Globus pallidus (tissue), 1 donor: Measurements from ENCODE around the gene FAF1.
"Not testable (repeated sequence)": the region's sequence is repeated elsewhere in the genome, so short reads cannot be mapped to it uniquely, and the experiment has no call there.

Source experiments
- DNase-seq: peaks from one replicate; pipeline ENCODE4 v3.0.0-alpha.2; 2015; ENCODE audit warnings: low spot score

FAF1 gene

DNA sequence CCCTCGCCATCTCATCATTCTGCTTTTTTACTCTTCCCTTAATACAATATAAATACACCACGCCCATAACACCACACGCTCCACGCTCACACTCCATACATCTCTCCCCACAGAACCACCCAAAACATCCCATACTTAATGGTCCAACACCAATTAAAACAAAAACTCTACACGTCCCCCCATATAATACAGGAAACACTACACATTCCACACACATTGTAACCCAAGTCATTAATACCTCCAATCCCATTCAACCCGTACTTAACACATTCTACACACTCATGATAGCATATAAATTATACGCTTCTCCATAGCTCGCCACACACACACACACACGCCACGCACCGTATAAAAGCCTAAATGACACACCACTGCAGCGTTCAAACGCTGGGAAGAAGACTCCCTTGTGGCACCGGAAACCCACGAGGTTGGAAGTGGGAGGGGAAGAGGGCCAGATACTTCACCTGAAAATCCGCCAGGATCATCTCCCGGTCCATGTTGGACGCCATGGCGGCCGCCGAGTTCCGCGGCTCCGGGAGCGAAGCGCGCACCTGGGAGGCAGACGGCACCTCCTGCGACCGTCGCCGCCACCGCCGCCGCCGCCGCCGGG lies 659 bp downstream of the FAF1 start:
- DNase-seq = no peak

DNA sequence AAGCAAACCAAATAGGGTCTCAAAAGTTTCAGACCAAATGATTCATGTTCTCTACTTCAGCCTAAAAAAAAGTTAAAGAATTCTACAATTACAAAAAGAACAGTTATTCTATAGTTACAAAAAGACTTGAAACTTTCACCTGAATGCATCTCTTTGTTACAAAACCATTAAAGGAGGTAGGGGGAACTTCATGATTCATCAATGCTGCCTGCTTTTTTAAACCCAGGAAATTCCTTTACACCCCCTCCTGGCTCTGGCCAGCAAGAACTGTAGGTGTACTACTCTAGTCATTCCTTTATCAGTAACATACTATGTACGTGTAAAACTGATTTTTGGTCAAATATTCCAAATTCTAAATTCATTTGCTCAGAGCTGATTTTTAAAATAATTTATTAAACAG lies 5.0 kb downstream of the FAF1 start:
- DNase-seq = no peak

DNA sequence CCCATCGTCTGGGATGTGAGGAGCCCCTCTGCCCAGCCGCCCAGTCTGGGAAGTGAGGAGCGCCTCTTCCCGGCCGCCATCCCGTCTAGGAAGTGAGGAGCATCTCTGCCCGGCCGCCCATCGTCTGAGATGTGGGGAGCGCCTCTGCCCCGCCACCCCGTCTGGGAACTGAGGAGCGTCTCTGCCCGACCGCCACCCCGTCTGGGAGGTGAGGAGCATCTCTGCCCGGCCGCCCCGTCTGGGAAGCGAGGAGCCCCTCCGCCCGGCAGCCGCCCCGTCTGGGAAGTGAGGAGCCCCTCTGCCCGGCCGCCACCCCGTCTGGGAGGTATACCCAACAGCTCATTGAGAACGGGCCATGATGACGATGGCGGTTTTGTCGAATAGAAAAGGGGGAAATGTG lies 7.5 kb downstream of the FAF1 start:
- DNase-seq = not testable (repeated sequence)

DNA sequence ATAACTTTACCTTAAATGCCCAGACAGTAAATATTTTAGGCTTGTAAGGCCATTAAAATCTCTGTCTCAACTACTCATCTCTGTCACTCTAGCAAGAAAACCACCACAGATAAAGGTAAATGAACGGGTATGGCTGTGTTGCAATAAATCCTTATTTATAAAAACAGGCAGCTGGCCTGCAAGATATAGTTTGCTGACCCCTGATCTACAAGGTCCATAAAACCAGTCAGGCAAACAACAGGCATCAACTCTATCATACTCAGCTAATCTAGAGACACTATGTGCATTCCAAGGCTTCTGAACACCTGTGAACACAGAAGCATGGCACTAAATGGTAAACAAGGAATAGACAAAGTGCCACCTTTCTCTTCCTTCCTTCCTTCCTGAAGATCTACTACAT lies 9.7 kb downstream of the FAF1 start:
- no peak for DNase-seq

DNA sequence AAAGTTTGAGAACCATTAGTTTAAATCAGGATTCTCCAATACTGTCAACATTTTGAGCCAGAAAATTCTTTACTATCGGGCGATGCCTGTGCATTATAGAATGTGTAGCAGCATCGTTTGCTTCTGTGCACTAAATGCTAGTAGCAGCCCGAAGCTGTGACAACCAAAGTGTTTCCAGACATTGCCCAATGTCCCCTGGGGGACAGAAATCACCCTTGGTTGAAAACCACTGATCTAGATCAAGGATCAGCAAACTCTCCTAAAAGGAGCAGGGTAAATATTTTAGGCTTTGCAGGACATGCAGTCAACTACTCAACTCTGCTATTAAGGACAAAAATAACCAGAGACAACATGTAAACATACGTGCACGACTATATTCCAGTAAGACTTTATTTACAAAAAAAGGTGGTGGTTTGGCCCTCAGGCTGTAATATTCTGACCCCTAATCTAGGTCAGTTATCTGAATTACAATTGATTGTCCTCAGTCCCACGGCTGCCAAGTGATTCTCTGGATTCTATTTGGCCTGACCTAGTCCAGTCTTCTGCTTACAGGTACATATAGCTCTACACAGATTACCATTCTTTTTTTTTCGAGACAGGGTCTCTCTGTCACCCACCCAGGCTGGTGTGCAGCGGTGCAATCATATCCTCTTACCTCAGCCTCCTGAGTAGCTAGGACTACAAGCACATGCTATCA lies 10.6 kb downstream of the FAF1 start:
- no peak for DNase-seq

DNA sequence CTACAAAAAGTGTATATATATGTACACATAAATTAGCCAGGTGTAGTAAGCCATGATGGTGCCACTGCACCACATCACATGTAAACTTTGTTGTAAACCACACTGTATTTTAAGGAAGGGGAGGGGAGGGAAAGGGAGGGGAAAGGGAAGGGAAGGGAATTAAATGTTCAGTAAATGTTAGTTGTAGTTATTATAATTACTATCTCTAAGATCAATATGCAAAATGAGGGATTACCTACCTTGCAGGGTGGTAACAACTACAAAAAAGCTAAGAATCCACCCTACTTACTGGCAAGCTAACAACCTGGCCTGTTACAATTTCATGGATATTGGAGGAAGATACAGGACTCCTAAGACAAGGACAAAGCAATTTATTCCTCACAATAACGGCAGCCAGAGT lies 17.7 kb downstream of the FAF1 start:
- DNase-seq = no peak

DNA sequence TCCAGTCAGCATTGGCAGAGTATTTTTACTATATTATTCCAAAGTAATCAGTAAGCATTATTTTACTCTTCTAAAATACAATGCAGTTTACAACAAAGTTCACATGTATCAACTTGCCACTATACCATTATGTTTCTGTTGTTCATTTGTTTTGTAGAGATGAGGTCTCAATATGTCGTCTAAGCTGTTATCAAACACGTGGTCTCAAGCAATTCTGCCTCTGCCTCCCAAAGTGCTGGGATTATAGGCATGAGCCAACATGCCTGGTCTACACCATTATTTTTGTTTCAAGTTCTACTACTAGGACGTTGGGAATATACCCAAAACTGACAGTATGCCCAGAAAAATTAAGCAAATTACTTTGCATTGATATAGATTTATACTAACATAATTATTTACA lies 19.8 kb downstream of the FAF1 start:
- DNase-seq = no peak

DNA sequence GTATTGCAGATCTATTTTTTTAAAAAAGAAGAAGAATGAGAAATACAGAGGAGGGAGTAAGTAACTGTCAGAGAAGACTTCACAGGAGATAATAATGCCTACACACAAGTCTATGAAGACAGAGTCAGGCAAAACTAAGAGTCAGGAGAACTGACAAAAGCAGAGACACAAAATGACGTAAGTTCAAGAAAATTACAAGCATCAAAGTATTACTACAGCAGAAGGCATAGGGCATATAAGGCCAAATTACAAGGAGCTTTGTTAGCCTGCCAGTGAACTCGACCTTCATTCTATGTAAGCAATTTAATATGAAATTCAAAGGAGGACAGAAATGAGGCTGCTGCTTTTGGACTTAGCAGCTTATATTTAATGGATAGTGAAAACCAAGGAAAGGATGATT lies 23.7 kb downstream of the FAF1 start:
- no peak for DNase-seq

DNA sequence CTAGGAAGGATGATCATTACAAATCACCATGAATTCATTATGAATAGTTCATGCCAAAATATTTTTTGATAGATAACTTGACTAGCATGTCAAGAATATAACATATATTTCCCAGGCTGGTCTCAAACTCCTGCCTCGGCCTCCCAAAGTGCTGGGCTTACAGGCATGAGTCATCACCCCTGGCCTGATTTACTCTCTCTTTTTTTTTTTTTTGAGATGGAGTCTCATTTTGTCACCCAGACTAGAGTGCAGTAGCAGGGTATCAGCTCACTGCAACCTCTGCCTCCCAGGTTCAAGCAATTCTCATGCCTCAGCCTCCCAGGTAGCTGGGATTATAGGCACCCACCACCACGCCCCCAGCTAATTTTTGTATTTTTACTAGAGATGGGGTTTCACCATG lies 24.8 kb downstream of the FAF1 start:
- DNase-seq = not testable (repeated sequence)

DNA sequence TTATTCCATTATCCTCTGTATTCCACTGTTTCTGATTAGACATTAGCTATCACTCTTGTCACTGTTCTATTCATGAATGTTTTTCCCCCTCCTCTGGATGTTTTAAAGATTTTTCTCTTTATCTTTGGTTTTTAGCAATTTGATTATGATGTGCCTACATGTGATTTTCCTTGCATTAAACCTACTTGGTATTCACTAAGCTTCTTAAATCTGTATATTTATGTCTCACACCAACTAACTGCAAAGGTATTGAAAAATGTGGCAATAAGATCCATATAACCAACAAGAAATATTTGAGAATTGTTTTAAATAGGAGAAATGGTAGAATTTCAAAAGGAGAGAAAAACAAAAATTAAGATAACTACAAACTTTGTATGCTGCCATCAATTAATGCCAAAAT lies 25.2 kb downstream of the FAF1 start:
- DNase-seq = no peak

DNA sequence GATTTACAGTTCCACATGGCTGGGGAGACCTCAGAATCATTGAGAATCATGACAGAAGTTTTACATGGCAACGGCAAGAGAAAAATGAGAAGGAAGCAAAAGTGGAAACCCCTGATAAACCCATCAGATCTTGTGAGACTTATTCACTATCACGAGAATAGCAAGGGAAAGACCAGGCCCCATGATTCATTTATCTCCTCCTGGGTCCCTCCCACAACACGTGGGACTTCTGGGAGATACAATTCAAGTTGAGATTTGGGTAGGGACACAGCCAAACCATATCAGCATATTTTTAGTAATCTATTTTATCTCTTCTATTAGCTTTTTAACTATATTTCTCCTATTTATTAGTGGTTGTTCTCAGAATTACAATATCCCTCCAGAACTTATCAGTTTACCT lies 26.3 kb downstream of the FAF1 start:
- not testable (repeated sequence) for DNase-seq

DNA sequence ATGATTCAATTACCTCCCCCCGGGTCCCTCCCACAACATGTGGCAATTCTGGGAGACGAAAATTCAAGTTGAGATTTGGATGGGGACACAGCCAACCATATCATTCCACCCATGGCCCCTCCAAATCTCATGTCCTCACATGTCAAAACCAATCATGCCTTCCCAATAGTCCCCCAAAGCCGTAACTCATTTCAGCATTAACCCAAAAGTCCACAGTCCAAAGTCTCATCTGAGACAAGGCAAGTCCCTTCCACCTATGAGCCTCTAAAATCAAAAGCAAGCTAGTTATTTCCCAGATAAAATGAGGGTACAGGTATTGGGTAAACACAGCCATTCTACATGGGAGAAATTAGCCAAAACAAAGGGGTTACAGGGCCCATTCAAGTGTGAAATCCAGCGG lies 28.0 kb downstream of the FAF1 start:
- not testable (repeated sequence) for DNase-seq

DNA sequence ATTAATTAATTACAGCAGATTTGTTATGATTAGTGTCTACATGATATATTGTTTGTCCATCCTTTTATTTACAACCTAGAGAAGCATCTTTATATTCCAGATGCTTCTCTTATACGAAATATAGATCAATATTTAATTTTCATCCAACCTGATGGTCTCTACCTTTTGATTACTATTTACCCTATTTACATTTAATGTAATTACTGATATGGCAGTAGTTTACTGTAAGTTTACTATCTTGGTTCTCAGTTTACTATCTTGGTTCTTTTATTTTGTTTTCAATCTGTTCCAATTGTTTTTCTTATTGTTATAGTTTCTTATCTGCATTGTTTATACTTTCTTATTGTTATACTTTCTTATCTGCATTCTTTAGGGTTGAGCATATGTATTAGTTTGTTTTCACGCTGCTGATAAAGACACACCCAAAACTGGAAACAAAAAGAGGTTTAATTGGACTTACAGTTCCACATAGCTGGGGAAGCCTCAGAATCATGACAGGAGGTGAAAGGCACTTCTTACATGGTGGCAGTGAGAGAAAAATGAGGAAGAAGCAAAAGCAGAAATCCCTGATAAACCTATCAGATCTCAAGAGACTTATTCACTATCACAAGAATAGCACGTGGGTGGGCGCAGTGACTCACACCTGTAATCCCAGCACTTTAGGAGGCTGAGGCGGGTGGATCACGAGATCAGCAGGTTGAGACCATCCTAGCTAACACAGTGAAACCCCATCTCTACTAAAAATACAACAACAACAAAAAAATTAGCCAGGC lies 28.9 kb downstream of the FAF1 start:
- no peak for DNase-seq

DNA sequence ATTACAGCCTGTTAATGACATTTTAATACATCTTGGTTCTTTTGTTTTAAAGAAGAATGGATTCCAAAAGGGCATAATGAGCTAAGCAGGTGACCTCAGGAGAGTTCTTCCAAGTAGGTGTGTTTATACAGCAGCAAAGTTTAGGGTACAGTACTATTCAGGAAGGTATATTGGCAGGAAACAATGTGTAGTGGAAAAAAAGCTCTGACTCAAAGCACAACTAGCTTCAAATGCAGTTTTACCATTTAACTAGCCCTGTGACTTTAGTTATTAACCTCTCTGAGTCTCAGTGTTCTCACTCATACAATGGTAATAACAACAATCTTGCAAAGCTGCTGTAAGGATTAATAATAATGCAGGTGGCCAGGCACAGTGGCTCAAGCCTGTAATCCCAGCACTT lies 29.9 kb downstream of the FAF1 start:
- no peak for DNase-seq

DNA sequence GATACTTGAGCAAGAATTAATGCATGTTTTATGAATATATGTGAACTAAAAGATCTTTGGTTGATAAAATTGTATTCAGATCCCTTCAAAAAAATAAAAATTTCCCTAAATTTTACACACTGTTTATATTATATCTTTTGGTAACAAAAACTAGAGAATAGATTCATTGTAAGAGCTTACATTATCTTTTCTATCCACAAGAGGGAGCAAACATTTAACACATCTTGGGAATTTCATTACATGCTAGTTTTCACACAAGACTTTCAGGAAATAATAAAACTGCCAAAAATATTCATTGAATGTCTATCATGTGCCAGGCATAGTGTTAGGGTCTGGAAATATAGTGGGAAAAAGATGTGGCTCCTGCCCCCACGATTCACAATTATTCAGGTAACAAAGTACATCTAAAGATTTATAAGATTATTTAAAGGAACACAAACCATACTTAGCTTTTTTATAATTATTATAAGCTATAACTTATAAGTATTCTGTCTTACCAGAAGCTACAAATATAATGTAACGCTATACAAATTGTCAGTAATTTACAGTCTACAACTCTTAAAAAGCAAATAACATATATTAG lies 30.6 kb downstream of the FAF1 start:
- DNase-seq = peak; percentile 50

DNA sequence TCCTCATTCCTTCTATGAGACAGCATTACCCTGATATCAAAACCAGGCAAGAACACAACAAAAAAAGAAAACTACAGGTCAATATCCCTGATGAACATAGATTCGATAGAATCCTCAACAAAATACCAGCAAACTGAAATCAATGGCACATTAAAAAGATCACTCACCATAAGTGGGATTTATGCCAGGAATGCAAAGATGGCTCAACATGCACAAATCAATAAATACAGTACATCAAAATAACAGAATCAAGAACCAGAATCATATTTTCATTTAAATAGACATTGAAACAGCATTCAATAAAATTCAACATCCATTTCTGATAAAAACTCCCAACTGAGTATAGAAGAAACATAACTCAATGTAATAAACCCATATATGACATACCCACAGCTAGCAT lies 36.5 kb downstream of the FAF1 start:
- DNase-seq = no peak

DNA sequence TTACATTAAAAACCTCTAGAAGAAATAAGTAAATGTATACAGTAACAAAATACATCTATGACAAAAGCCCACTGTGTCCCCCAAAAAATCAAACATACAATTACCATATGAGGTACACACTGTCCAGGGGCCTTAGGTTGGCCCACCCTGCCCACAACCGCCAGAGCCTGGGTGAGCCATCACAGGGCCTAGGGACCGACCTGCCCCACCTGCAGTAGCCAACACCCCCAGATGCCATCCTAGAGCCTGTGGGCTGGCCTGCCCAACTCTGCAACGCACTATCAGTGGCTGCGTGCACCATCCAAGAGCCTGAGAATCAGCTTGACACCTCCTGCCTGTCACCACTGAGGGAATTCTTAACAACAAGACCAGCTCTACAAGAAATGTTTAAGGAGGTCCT lies 39.0 kb downstream of the FAF1 start:
- no peak for DNase-seq

DNA sequence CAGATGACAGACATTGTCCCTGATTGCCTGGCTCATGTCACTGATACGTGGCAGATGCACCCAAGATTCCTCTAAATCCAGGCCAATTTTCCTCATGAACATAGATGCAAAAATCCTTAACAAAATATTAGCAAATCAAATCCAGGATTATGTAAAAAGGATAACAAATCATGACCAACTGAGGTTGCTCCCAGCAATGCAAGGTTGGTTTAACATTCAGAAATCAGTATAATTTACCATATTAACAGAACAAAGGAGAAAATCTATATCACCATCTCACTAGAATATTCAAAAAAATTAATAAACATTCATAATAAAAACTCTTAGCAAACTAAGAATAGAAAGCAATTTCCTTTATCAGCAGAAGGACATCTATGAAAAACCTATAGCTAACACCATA lies 39.7 kb downstream of the FAF1 start:
- no peak for DNase-seq

DNA sequence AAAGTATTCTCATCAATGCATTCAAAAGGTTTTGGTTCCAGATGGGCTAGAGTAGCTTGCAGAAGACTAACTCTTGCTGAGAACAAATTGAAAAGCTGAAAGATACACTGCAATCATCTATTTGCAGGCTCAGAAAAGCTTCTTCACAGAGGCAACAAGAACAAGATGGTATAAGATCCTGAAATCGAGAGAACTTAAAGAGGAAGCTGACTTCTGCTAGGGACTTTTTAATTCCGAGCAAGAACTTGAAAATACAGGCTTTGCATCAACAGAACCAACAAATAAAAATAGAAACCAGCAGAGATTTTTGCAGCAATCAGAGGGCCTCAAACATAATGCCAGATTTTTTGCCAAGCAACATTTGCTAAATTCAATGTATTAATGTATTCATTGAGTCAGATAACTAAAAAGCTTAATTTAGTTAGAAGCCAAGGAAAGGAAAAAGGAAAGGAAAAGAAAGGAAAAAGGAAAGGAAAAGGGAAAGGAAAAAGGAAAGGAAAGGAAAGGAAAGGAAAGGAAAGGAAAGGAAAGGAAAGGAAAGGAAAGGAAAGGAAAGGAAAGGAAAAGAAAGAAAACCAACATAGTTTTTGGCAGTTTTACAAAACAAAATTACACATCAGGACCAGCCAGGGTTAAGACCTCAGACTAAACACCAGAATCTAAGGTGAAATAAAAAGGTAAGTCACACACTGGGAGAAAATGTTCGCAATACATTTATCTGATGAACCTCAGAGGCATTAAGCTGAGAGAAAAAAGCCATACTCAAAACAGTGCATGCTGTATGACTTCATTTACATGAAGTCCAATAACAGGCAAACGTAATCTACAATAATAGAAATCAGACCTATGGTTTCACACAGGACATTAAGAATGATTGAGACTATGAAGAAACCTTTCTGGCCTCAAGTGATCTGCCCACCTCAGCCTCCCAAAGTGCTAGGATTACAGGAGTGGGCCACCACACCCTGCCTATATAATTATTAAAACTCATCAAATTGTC lies 42.6 kb downstream of the FAF1 start:
- no peak for DNase-seq

DNA sequence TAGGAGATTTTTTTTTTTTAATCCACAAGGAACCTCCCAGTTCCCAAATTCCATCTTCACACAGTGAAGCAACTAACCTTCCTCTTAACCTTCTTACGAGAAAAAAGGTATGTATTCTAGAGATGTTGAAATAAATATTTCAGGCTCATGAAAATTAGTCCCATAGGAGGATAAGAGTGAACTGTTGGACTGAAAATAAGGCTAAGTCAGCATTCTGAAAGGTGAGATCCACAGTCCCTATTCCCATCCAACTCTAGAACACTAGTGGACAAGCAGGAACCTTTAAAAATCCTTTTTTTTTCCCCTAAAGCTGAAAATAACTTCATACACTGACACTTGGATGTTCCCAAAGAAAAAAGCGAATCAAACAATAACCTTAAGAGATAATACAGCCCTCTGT lies 44.4 kb downstream of the FAF1 start:
- no peak for DNase-seq

DNA sequence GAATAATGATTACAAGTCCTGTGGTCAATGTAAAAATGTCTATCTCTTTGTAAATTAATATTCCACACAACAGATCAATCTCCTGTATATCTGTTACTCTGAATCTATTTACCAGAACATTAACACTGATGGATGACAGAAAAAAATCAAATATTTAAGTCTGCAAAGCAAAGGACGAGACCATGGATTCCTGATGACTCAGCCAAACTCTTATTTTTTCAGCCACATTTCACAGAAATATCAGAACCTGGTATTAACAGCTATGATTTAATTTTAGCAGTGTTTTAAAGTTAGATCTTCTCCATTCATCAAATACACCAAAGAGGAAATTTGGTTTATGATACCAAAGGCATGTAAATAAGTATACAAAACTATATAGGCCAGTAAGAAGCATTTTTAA lies 46.1 kb downstream of the FAF1 start:
- no peak for DNase-seq

DNA sequence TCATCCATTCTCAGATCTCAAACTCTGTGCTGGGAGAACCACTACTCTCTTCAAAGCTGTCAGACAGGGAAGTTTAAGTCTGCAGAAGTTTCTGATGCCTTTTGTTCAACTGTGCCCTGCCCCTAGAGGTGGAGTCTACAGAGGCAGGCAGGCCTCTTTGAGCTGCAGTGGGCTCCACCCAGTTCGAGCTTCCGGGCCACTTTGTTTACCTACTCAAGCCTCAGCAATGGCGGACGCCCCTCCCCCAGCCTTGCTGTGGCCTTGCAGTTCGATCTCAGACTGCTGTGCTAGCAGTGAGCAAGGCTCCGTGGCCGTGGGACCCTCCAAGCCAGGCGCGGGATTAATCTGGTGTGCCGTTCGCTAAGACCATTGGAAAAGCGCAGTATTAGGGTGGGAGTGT lies 49.7 kb downstream of the FAF1 start:
- not testable (repeated sequence) for DNase-seq
